ENCODE results near the gene INO80D.
"Not testable (repeated sequence)": the region's sequence is repeated elsewhere in the genome, so short reads cannot be mapped to it uniquely, and the experiment has no call there.

INO80D gene

DNA sequence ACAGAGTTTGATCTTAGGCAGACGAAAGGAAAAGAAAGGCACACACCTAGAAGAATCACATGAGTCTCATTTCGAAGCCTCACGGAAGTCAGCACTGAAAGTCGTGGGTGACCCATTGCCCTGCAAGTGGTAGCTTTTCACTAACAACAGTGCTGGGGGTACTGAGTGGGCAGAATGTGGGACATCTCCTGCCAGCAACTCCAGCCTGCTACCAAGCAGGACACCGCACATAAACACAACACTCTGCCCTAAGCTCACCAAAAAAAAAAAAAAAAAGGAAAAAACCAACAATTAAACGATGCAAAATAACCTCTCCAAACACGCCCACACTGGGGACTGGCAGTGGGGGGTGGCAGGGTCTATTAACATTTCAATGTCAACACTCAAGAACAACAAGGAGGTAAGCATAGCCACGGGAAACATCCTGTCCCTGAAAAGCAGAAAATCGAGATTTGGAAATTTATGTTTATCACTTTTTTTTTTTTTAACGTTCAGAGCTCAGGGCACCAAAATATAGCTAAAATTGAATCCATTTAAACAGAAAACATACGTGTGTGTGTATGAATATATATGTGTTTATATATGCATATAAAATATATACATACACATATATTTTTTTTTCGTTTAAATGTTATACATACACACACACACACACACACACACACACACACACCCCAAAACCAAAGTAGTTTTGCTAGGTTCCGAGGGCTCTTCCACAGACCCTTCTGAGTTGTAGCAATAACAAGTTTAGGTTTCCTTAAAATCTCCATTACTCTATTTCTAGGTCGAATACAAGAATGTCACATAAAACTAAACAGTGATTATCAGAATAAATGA is 2.2 kb downstream of the INO80D start:
- peak; percentile 25 for DNase-seq

DNA sequence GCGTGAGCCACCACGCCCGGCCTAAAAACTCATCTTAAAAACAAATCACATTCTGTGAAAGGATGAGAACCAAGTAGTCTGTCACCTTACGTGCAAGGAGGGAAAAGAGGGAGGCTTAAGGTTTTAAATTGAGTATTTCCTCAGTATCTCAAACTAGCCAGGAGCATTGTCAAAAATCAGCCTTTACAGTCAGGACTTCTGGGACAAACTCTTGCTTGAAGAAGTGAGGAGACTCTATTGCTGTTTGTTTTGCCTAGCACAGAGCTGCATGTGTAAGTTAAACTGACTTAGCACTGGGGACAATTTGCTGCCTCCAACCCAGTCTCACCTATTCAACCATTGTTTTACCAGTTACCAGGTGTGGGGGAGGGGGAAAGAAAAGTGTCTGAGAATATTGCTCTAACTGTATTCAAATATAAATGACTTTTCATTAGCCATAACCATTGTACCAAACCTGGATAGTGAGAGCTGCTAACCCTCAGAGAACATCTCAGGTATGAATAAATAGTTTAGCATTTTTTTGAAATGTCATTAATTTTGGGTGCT is 3.6 kb downstream of the INO80D start:
- no peak for DNase-seq

DNA sequence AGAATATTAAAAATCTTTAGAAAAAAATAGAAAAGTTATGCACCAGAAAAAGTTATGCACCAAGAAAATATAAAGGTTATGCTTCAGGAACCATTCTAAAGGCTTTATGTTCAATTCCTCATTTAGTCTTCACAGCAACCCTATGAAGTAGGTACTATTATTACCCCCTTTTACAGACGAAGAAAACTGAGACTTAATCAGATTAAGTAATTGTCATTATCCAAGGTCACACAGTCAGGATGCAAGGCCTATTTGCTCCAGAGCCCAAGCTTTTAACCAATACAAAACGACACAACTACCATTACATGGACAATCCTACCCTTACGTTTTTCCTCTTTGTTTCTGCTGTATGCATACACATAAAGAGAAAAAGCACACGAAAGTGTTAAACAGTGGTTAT is 5.0 kb downstream of the INO80D start:
- no peak for DNase-seq

DNA sequence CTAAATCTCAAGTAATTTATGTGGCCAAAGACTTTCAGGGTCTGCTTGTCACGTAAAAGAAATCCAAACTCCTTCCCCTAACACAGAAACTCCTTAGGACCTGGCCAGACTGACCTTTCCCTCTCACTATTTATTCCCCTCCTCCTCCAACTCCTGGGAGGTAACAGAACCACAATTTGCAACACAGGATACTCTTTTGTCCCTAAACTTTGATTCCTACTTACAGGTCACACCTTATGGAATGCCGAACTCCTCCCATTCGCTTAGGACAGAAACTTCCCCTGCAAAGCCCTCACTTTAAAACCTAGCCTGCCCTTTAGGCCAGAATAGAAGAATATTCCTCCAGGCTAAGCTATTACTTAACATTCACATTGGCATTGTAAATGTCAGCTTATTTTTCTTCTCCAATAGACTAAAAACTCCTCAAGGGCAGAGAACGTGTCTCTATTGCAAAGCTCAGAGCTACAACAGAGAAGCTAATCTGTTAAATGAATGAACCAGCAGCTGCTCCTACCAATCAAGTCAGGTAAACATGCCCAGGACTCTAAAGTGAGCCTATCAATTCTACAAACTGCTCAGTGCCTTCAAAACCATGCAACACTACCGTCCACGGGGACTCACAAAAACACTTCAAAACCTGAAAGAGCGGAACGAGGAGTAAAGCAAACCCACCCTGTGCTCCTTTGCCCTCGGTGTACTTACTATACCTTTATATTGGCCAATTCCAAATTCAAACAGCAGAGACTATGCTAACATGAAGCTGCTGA is 6.1 kb downstream of the INO80D start:
- DNase-seq = no peak

DNA sequence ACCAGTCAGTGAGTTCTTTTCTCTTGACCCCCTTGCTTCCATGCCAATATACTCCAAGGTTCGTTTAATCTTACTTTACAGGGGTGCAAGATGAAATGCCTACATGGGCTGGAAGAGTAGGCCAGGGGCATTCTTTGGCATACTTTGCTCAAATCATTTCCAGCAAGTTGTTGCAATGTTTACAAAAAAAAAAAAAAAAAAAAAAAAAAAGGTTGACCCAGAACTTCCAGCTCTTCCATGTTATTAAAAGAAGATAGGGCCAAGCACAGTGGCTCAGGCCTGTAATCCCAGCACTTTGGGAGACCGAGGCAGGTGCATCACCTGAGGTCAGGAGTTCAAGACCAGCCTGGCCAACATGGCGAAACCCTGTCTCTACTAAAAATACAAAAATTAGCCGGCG is 8.1 kb downstream of the INO80D start:
- not testable (repeated sequence) for DNase-seq

DNA sequence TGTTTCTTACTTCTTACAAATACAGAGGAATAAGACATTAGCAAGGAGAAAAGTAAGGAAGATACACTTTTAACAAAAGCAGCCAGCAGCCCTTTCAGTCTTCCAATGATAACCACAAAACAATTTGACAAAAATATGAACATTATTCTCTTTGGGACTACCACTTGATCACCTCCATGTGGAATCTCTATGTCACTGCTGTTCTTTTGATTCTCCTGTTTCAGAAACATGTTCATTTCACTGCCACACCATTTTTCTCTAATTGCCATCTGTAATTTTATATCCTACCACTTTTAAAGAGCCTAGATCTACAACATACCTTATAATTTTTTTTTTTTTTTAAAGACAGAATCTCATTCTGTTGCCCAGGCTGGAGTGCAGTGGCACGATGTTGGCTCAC is 10.9 kb downstream of the INO80D start:
- DNase-seq = no peak

DNA sequence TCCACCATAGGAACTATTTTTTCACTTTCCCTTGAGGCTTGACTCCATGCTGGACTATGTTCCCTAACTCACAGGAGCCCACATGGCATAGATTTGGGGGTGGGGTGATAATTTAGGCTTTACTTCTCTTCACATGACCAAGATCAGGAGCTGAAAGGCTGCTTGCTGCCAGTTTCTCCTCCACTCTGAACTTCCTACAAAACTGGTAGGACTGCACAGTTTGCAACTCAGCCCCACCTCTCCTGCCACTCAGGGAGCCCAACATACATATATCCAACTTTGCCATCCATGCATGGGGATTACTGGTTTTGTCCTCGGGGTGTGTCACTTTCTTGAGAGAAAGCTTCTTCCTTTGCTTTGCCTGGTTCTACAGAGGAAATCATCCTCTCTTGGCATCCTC is 14.2 kb downstream of the INO80D start:
- no peak for DNase-seq

DNA sequence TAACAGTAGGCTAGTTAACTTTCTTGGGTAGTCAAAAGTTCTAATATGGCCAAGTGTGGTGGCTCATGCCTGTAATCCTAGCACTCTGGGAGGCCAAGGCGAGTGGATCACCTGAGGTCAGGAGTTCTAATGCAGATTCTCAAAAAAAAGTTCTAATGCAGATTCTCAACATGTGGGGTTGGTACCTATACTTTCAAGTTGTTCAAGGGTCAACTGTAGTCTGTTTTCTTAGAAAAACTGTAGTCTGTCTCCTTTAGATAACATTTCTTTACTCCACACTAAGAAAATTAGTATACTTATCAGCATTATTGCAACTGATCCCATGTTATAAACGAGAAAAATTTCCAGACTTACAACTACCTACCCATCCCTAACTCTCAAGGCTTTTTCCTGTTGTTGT is 16.6 kb downstream of the INO80D start:
- no peak for DNase-seq

DNA sequence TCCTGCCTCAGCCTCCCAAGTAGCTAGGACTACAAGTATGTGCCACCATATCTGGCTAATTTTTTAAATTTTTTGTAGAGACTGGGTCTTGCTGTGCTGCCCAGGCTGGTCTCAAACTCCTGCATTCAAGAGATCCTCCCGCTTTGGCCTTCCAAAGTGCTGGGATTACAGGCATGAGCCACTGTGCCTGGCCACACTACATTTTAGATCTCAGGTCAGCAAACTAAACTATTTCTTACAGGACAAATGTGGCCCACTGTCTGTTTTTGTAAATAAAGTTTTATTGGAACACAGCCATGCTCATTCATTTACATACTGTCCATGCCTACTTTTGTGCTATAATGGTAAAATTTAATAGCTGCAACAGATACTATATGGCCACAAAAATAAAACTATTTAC is 17.8 kb downstream of the INO80D start:
- DNase-seq = no peak

DNA sequence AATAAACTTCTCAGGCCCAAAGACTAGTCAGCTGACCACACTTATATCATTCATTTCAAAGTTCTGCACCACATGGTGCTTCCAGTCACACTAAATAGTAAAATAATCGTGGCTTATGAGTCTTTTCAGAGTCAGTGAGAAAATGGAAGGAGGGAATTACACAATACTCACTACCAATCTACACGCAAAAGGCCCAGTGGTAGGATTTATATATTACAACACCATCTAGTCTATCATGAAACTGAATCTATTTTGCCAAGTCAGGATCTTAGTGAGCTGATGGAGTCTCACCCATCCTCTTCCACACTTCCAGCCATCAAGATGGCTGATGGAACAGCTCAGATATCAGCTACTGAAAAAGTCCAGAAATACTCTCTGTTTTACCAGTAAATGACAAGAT is 21.9 kb downstream of the INO80D start:
- DNase-seq = no peak

DNA sequence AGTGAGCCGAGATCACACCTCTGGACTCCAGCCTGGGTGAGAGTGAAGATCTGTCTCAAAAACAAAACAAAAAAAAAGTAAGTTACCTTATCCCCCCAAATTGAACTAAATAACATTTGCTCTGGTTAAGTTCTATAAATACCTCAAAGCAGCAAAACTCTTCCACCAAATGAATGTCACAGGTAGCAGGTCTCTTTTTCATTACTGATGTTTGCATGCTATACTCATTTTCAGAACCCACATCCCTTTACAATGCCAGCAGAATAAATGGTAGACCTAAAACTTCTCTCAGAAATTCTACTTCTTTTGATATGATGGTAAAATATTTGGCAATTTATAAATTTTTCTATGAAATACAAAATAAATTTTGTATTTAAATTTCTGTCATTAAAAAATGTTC is 22.3 kb downstream of the INO80D start:
- no peak for DNase-seq

DNA sequence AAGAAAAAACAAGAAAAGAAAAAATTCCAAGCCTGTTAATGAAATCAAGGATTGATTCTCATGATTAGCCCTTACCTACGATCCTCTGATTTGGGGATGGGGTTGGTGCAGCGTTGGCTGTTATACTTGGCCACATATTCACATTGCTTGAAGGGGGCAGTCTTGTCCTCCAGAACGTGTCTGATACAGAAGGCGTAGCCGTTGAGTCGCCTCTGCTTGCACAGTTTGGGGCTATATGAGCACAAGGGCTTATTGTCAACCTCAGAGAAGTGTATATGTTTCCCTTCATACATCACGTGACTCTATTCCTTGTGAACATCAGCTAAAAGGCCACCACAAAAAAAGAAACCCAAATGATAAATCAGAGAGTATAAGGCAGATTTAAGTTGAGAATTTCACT is 23.2 kb downstream of the INO80D start:
- no peak for DNase-seq

DNA sequence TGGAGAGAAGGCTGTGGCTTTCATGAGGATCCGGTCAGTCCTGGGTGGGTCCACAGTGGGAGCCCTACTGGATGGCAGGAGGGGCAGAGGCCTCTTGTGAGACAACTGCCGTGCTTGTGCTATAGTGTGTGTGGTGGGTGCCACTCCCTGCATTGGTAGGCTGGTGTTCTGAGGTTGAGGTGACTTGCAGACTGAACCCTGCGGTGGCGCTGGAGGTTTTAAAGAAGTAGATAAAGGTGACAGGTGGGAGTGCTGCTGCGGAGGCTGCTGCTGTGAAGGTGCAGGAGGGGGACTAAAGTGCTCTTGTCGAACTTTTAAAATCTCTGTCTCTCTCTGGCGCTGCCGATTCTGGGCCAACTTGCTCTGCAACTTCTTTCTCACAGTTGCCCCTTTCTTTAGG is 29.7 kb downstream of the INO80D start:
- no peak for DNase-seq

DNA sequence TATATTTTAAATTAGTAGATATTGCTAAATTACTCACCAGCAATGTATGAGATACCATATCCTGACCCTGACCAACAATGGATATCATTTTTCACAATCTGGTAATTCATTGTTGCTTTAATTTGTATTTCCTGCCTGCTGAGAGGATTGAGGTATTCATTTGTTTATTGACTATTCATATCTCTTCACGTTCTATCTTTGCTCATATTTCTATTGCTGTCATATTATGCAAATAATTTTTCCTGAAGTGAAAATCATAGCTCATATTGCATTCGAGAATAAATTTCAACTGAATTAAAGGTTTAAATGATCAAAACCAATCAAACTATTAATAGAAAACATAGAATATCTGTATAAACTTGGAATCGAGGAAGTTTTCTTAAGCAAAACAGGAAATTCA is 31.0 kb downstream of the INO80D start:
- no peak for DNase-seq

DNA sequence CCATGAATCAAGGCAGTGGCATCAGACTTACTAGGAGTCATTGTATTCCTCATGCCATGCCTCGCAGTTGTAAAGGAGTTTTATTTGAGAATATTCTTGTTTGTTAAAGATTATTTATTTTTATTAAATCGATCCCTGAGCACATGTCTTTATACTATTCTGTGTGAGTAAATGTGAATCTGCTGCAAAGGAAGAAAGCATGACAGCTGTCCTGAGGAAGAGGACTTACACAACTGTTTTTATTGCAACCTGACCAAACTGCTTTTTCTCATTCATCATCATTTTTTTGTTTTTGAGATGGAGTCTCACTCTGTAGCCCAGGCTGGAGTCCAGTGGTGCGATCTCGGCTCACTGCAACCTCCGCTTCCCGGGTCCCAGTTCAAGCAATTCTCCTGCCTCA is 34.1 kb downstream of the INO80D start:
- no peak for DNase-seq

DNA sequence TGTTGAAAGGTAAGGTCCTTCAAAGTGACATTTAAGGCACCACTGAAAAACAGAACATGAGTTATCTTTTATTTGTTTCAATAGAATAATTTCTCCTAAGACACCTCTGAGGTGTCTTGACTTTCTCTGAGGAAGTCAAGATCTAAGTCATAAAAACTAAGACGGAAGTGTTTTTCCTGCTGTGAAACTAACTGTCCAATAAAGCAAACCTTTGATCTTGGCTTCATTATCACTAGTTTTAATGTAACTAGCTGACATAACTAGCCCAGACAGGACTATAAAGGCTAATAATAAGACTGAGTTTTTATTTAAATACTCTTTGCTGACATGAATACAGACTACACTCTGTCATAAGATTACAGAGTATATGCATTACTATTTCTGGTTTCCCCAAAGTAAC is 36.6 kb downstream of the INO80D start:
- DNase-seq = no peak

DNA sequence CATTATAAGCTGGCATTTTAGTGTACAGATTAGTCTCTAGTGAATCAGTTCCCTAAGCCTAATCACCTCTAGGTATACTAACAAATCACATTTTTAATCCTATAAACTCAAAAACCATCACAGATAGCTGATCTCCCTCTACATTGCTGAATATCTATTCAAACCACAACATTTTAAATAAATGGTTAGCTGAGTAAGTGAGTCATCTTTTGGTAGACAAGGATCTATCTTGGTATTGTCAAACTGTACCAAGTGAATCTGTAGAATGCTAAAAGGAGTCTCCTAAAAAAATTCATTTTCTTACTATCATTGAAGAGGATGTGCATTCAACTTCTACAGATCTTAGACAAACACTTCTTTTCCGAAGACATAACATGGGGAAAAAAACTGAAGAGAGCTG is 40.7 kb downstream of the INO80D start:
- peak; percentile 69 for DNase-seq

DNA sequence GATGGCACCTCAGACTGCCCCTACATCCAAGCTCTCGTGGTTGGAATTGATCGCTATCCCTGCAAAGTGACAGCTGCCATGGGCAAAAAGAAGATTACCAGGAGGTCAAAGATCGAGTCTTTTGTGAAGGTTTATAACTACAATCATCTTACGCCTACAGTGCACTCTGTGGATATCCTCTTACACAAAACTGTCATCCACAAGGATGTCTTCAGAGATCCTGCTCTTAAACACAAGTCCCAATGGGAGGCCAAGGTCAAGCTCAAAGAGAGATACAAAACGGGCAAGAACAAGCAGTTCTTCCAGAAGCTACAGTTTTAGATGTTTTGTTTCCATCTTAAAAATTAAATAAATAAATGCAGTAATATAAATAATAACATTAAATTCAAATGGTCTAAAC is 45.4 kb downstream of the INO80D start:
- peak; percentile 96 for DNase-seq

DNA sequence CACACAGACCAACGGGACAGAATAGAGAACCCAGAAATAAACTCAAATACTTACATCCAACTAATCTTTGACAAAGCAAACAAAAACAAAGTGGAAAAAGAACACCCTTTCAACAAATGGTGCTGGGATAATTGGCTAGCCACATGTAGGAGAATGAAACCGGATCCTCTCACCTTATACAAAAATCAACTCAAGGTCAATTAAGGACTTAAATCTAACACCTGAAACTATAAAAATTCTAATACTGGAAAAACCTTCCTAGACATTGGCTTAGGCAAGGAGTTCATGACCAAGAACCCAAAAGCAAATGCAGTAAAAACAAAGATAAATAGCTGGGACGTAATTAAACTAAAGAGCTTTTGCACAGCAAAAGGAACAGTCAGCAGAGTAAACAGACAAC is 50.6 kb downstream of the INO80D start:
- not testable (repeated sequence) for DNase-seq

DNA sequence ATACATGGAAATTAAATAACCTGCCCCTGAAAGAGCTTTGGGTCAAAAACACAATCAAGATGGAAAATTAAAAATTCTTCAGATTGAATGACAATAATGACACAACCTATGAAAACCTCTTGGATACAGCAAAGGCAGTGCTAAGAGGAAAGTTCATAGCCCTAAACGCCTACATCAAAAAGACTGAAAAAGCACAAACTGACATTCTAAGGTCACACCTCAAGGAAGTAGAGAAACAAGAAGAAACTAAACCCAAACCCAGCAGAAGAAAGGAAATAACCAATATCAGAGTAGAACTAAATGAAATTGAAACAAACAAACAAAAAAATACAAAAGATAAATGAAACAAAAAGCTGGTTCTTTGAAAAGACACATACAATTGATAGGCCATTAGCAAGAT is 52.5 kb downstream of the INO80D start:
- DNase-seq = not testable (repeated sequence)

DNA sequence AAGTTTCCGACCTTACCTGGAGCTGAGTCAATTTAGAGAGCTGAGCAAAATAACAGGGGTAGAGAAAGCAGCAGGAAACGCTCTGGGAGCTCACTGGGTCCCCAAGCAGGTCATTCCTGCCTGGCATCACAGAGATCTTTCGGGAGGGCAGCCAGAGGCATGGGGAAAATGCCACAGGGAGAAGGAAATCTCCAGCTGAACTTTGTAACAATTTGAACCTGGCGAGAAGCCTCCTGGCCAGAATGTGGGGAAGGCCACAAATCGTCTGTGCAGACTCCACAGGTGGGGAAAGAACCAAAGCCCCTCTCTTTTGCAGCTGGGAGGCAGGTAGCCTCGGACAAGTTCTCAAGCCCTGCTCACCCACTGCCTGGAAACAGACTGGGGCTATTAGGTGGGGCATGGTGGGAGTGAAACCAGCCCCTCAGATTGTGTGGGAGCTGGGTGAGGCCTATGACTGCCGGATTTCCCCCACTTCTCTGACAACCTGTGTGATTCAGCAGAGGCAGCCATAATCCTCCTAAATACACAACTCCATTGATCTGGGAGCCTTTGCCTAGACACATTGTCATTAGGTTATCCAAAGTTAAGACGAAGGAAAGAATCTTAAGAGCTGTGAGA is 53.9 kb downstream of the INO80D start:
- no peak for DNase-seq

DNA sequence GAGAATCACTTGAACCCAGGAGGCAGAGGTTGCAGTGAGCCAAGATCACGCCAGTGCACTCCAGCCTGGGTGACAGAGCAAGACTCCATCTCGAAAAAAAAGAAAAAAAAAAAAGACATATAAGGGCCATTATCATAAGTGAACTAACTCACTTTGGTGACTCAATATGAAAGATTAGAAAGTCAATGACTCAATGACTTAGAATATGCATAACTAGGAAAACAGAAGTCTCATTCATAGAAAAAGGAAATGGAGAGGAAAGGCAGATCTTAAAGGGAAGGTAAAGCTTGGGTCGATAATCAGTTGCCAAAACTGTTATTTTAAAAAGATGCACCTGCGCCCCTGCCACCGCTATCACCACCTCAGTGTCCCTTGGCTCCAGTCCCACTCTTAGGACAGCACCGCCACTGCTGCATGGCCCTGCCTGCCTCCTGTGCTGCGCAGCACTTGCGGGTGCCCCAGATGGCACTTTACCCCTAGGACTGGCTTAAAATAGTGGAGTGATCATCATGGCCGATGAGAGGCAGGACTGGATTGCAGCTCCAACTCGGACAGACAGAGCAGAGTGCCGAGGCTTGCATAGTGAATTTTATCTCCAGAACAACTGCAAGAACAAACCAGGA is 54.7 kb downstream of the INO80D start:
- no peak for DNase-seq

DNA sequence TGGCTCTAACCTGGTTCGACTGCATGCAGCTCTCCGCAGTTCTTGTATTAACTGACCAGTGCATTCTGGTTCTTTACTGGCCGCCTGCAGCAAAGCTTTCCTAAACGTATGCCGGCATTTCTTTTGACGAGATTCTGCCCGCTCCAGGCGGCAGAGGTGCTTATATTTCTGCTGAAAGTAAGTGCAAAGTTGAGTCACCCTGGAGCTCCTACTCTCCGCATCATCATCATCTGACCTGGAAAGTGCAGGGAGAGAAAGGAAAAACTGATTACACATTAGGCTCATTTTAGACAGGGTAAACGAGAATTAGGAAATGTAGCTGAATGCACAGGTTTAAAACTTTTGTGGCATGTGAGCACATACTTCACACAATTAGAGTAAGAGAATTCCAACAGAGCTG is 57.9 kb downstream of the INO80D start:
- no peak for DNase-seq

Measured in NCI-H82 (cell line).